HG02588 (cell line): ENCODE results near the gene AFDN.

Experiments
- ATAC-seq: cut with Tn5 transposase; IDR thresholded peaks from one replicate; pipeline ENCODE4 v1.9.1; 2021; ENCODE audit warnings: mild to moderate bottlenecking, moderate library complexity; ENCODE audit not compliant: unreplicated experiment

The AFDN gene

DNA sequence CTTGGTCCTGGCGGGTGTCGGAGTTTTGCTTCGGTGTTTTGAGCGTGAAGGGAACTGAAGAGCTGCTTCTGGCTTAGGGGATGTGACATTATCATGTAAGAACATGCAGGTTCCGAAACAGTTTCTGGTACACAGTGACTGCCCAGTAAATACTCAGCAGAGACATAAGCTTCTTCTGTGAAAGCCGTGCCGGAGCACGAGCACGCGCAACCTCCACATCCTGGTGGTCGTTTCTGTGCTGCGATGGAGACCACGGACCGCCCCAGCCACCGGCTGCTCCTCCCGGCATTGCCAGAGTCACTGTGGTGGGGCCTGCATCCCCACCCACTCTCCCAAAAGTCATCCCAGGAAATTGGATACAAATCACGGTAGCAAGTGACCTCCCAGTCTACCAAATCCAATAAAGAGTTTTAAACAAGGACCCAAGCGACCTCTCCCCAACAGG is 189.5 kb downstream of the AFDN start:
- ATAC-seq, result no peak

DNA sequence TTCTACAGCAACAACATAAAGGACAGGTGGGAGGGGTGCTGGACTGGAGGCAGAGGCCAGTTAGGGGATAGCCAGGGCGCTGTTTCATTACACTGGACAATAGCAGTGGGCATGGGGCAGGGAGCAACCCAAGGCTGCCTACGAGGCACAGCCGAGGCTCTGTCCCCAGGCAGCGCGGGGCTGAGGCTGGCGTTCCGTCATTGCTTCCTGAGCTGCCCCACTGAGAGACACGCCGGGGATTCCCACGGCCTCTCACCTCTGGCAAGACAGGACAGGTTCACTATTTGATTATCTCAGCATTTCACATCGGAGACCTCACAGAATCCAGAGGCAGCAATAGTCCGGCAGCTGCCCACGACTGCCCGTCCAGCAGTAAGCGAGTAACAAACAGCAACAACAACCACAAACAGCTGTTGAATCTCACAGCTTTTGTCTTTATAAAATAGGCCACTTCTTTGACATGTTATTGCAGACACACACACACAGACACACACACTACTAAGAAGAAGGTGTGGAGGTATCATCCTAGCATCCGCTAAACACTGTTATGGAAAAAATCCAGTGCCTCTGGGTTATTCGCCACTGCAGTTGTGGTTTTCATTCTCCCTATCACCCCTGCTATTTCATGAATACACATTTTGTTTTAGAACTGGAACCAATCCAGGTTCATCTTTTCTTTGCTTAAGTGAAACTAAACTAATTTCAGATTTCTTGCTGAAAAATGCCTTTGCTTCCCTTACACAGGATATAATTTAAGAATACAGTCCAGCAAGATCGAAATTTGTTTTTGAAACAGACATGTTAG is 190.2 kb downstream of the AFDN start:
- no peak for ATAC-seq

DNA sequence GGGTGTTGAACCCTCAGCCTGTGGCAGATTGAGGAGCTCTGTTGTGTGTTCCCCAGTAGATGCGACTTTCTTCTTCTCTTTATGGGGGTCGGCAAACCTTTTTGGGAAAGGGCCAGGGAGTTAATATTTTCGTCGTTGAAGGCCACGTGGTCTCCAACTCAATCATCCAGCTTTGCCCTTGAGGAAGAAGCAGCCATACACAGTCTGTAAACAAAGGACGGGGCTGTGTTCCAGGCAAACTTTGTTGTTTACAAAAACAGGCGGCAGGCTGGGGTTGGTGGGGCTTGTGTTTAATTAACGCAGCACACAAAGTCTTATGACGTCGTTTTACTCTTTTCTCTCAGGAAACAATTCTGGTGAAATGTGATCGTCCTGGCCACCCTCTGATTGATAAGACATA is 190.9 kb downstream of the AFDN start:
- no peak for ATAC-seq

DNA sequence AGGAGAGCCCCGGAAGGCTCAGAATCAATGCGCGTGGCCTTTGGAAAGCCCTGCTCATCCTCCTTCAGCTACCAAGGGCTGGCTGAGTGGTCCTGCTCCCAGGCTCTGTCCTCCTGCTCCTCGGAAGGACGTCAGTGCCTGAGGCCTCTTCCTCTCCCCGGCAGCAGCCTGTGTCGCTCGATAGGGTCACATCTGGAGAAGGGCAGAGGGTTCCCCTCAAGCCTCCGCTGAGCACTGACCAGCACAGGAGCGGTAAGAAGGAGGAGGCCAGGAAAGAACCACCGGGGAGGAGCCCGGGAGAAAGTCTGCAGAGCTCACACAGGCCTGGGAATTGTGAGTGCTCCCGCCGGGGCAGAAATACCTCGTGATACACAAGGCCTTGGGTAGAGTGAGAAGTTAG is 192.0 kb downstream of the AFDN start:
- no peak for ATAC-seq

DNA sequence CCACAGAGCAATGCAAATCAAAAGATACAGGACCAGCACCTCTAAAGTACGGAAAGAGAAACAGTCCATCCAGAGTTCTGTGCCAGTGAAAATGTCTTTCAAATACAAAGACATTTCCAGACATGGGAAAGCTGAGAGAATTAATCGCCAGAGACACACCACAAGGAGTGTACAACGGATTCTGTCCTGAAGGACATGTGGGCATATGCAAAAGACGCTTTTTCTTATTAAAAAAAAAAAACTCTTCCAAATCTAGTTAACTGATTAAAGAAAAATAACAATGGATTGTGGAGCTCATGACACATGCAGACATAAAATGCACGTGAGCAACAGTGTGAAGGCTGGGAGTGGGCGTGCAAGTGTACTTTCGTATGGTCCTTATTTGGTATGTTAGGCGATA is 193.5 kb downstream of the AFDN start:
- no peak for ATAC-seq

DNA sequence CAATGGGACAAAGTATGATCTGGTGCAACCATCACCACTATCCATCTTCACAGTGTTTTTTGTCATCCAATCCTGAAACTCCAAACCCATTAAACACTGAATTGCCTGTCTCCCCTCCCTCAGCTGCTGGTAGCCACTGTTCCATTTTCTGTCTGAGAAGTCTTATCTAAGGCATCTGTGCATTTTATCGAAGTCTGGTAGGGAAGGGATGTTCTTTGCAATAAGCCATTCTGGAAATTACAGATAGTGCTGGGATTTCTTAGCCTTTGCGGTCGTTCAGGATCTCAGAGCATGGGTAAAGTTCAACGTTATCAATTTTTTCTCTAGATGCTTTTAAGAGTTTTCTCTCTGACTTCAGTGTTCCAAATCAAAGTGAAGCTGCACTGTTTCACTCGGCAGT is 194.9 kb downstream of the AFDN start:
- no peak for ATAC-seq
